Cerebellar nuclear complex (tissue), 1 donor: Measurements from ENCODE around the gene ZC3H7B.

Experiments used
- DNase-seq, 2 experiments: peaks; one replicate each; lab custom pipeline; 2025; lab: John Stamatoyannopoulos, UW

ZC3H7B gene

DNA sequence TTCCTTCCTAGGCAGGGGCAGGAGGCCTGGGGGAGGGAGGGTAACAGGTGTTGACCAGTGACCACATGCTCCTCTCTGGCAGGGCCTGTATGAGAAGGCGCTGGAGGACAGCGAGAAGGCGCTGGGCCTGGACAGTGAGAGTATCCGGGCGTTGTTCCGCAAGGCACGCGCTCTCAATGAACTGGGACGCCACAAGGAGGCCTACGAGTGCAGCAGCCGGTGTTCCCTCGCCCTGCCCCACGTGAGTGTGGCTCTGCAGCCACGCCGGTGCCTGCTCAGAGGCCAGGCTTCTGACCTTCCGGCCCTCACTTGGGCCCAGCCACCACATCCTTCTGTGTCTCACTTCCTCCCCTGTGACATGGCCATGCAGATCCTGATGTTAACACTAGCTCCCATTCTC, 25.8 kb downstream of the ZC3H7B start:
- DNase-seq, result peak in 1 of 2 experiments; percentile 46

- no peak for DNase-seq
Measured at GRCh38 chr22:41330169-41330568, 28.8 kb downstream of the ZC3H7B start.

DNA sequence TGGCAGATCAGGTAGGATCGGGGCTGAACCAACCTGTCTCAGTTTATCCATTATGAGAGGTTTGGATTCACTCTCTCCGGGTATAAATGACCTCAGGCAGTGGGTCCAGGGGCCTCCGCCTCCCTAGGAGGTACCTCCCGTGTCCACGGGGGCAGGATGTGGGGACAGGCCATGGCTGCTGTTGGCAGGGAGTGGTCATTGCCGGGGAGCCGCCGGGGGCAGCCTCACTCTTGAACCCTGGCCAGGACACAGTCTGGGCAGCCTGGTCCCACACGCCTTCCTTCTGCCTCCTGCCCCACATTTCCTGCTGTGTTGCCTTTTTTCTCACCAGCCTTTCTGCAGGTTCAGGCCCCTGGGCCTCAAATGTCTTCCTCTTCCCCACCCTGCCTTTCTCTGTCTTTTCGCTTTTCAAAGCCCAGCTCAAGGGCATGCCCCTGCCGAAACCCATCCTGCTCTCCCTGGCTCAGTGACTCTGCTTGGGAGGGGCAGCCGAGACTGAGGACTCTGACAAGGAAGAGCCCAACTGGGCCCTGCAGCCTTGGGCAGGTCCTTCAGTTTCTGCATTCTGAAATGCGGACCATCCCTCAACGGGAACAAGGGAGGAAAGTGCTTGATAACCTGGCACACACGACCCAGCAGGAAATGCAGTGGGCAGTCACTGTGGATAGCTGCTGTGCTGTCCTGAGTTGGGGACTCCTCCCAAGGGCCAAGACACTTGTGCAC, 31.1 kb downstream of the ZC3H7B start:
- DNase-seq, result no peak

GRCh38 chr22:41333806-41334205, 32.5 kb downstream of the ZC3H7B start:
- DNase-seq, result no peak

GRCh38 chr22:41334215-41334614, 32.9 kb downstream of the ZC3H7B start:
- DNase-seq, result peak; percentile 35 to 63

DNA sequence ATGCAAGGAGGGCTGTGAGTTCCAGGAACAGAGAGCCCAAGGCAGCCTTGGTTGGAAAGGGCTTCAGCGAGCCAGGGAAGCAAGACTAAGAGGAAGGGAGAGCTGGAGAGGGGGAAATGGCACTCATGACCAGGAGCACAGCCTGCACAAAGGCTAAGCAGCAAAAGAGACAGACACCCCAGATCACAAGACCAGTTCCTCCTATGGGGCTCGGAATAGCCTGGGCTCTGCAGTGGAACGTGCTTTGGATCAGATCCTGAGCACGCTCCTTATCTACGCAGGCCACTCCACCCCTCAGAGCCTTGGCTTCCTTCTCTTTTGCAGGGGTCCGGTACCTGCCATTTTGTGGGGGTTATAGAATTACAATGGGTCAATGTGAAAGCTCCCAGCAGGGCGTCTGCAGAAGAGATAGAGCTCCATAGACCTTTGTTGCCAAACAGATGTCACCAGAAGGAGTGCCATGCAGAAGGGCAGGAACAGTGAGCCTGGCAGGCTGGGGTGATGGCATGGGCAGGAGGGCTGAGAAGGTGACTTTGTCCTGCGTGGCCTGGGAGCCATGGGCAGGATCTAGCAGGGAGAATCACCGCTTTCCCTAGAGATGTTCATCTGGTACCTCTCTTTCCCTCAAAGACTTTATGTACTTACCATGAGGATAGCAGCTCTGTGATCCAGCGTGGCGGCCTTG, 33.8 kb downstream of the ZC3H7B start:
- DNase-seq, result no peak

DNA sequence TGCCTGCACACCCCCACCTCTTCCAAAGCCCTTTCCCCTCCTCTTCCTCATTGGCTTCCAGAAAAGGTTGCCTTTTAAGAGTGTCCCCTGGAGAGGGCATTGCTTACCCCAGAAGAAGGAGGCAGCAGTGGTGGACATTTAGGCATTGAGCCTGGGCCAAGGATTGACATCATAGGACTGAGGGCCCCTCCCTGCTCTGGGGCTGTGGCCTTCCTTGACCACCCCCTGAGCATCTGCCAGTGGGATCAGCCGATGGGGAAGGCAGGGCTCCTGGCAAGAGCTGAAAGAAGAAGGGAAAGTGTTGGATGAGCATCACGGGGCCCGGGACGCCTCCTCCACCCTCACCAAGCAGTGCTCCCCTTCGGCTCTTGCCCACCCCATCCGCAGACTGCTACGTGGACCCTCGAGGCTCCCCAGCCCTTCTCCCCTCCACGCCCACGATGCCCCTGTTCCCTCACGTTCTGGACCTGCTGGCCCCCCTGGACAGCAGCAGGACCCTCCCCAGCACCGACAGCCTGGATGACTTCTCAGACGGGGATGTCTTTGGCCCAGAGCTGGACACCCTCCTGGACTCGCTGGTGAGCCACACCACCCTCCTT, 37.4 kb downstream of the ZC3H7B start:
- DNase-seq, result no peak

- no peak for DNase-seq
Measured at GRCh38 chr22:41339823-41340222, 38.5 kb downstream of the ZC3H7B start.

GRCh38 chr22:41340357-41340756, 39.0 kb downstream of the ZC3H7B start:
- DNase-seq, result no peak

DNA sequence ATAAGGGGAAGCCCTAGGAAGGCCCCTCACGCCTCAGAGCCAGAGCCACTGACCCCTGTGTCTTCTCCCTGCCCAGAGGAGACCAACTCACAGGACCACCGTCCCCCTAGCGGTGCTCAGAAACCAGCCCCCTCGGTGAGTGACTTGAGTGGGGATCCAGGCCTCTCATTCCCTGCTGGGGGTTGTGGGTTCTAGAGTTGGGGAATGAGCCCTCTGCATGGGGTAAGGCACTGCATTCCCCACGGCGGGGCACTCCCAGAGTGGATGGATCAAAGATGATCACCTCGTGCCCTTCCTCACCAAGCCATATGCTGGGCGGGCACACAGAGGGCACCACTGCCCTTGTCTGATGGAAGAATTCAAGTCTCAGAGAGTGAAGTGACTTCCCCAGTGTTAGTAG, 39.7 kb downstream of the ZC3H7B start:
- DNase-seq, result no peak

DNA sequence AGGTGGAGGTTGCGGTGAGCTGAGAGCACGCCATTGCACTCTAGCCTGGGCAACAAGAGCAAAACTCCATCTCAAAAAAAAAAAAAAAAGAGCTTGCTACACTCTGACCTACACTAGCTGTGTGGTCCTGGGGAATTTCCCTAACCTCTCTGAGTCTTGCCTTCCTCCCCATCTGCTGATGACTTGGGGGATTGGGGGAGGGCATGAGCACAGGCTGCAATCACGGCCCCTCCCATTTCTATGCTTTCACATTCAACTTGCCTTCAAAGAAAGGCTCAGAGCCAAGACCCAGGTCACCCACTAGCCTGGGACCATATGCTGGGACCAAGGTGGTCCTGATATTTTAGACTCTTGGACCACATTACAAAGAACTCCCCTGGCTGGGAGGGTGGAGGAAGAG, 40.7 kb downstream of the ZC3H7B start:
- no peak for DNase-seq

GRCh38 chr22:41343300-41343699, 42.0 kb downstream of the ZC3H7B start:
- no peak for DNase-seq

DNA sequence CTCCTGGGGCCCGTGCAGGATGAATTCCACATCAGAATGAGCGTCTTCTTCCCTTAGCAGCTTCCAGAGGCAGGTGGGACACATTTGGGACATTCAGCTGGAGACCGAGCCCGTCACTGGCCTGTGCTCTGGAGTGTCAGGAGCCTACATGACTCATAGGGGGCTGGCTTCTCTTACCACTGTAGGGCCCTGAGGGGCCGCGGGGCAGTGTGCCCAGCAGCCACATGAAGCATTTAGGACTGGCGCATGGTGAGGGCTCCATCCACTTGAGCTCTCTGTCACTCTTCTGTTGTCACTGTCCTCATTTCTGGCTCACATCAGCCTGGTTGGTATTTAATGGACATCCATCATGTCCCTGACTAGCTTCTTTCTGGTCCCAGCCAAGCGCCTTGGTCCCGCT, 42.4 kb downstream of the ZC3H7B start:
- no peak for DNase-seq

DNA sequence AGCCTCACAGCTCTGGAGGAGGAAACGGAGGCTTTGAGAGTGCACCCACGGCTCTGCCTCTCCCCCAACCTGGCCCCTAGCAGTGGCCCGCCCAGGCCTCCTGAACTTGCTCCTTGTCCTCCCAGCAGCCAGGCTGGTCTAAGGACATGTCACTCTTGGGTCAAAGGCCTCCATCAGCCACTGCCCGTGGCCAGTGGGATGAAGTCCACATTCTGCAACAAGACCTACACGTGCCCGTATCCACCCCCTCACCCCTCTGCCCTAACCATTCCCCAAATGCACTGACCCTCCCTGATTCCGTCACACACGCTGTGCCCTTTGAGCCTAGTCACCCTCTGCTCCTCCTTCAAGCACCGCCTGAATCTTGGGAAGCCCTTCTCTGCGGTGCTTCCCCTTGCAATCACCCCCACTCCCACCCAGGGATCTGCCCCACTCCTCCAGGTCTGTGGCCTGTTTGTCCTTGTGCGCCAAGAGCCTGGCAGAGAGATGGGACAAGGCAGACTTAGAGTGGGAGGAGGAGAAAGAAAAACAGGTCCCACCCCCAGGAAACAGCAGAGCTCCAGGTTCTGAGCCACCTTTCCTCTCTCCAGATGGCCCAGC, 43.0 kb downstream of the ZC3H7B start:
- DNase-seq, result no peak

DNA sequence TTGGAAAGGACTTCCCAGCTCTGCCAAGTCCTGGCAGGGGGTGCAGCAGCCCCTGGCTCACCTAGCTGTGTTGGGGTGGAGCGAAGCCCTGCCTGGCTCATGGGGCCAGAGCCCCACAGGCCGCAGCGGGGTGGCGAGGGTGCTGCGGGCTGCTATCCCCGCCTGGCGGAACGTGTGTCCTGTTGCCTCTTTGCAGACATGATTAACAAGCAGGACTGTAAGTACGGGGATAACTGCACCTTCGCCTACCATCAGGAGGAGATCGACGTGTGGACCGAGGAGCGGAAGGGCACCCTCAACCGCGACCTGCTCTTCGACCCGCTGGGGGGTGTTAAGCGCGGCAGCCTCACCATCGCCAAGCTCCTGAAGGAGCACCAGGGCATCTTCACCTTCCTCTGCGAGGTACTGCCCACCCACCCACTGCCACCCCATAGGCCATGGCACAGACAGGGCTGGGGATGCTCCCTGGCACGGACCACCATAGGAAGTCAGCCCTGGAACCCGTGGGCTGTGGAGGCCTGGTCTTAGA, 44.5 kb downstream of the ZC3H7B start:
- DNase-seq, result no peak

- peak in 1 of 2 experiments; percentile 62 for DNase-seq
Measured at GRCh38 chr22:41347066-41347859, 45.9 kb downstream of the ZC3H7B start.

- no peak for DNase-seq
Measured at GRCh38 chr22:41348964-41349484, 47.7 kb downstream of the ZC3H7B start.

DNA sequence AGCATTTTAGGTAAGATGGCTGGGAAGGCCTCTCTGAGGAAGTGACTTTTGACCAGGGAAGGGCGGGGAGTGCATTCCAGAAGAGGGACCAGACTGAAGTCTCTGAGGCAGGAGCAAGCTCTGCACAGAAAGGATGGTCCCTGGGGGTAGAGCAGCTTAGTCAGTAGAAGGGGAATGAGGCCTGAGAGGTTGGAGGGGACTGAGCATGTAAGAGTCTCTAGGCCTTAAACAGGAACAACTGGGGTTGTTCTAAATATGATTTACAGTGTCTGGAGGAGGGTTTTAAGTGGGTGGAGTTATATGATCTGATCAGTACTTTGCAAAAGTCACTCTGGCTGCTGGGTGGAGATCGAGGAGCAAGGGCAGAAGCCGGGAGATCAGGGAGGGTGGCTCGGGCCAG, 48.8 kb downstream of the ZC3H7B start:
- DNase-seq, result no peak

DNA sequence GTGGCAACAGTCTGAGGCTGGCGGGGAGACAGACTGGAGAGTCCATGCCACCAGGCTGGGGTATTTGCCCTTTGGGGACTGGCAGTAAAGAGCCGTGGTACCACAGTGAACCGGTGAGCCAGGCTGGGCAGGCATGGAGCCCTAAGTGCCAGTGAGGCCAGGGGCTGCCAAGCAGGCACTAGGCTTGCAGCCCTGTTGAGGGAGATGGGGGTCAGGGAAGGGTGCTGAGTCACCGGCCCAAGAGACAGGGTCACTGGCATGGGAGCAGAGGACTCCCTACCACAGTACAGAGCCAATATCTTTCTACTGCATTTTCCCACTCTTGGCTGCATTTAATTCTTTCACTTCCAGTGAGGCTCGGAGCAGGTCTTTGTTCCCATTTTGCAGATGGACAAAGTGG, 49.7 kb downstream of the ZC3H7B start:
- no peak for DNase-seq

DNA sequence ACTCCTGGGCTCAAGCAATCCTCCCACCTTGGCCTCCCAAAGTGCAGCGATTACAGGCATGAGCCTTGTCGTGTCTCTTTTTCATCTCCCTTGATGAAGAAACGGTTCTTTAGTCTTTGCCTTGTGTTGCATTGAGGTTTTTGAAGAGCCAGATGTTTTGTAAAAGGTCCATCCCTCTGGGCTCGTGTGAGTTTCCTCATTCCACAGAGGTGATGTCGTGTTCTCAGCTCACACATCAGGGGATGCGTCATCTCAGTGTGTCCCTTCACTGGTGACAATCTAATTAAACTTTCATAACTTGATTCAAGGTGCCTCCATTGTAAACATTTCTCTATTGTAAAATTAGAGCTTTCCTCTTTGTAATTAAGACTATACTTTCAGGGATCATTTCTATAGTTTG, 50.7 kb downstream of the ZC3H7B start:
- DNase-seq, result no peak

- no peak for DNase-seq
Measured at GRCh38 chr22:41353862-41354575, 52.7 kb downstream of the ZC3H7B start.
